ENCODE data around the gene PEX11G.

Gene PEX11G

GRCh38 chr19:7488736-7489353 is at the start of gene PEX11G:
Gene PEX11G (minus strand): TSS chr19:7489035. CDS start chr19:7489010, 25 bp downstream.
- DNase-seq (ENCODE audit: low read depth): peak; percentile 84

GRCh38 chr19:7535998-7536695 is 47.3 kb upstream of the PEX11G start:
- no peak for DNase-seq (ENCODE audit: low read depth)

GRCh38 chr19:7535047-7535997 is 46.5 kb upstream of the PEX11G start, which contains the start of gene PNPLA6:
Gene PNPLA6 (plus strand): TSS chr19:7535717. CDS start chr19:7535789, 72 bp downstream.
- DNase-seq (ENCODE audit: low read depth): peak; percentile 83

GRCh38 chr19:7534531-7535046 is 45.8 kb upstream of the PEX11G start:
- DNase-seq (ENCODE audit: low read depth): no peak

GRCh38 chr19:7533925-7534480 is 45.2 kb upstream of the PEX11G start:
- peak; percentile 72 for DNase-seq (ENCODE audit: low read depth)

GRCh38 chr19:7533281-7533885 is 44.5 kb upstream of the PEX11G start:
- no peak for DNase-seq (ENCODE audit: low read depth)

GRCh38 chr19:7529610-7530490 is 41.0 kb upstream of the PEX11G start:
- no peak for DNase-seq (ENCODE audit: low read depth)

GRCh38 chr19:7529246-7529600 is 40.4 kb upstream of the PEX11G start:
- no peak for DNase-seq (ENCODE audit: low read depth)

- no peak for DNase-seq (ENCODE audit: low read depth)
Measured at GRCh38 chr19:7528522-7529245, 39.8 kb upstream of the PEX11G start.

GRCh38 chr19:7528192-7528519 is 39.3 kb upstream of the PEX11G start:
- DNase-seq (ENCODE audit: low read depth): no peak

- DNase-seq (ENCODE audit: low read depth): no peak
Measured at GRCh38 chr19:7527516-7528191, 38.8 kb upstream of the PEX11G start.

- no peak for DNase-seq (ENCODE audit: low read depth)
Measured at GRCh38 chr19:7526059-7526929, 37.5 kb upstream of the PEX11G start.

GRCh38 chr19:7524992-7525739 is 36.3 kb upstream of the PEX11G start:
- no peak for DNase-seq (ENCODE audit: low read depth)

GRCh38 chr19:7524523-7524922 is 35.7 kb upstream of the PEX11G start:
- no peak for DNase-seq (ENCODE audit: low read depth)

- DNase-seq (ENCODE audit: low read depth): no peak
Measured at GRCh38 chr19:7522923-7523667, 34.3 kb upstream of the PEX11G start.

- peak; percentile 99 for DNase-seq (ENCODE audit: low read depth)
Measured at GRCh38 chr19:7522072-7522922, 33.5 kb upstream of the PEX11G start, which contains the start of gene MCOLN1. Gene MCOLN1 (plus strand): TSS chr19:7522624. CDS start chr19:7522751, 127 bp downstream.

Measured in stimulated activated CD8-positive, alpha-beta memory T cell treated with anti-CD3 and anti-CD28 coated beads, Interleukin-12 subunit alpha, Interleukin-12 subunit beta, amount 100 ng/mL, for 1 hour (primary cell).